HG03571 (cell line): ENCODE measurements around the gene CNIH3.

Experiments used
- ATAC-seq: cut with Tn5 transposase; IDR thresholded peaks from one replicate; pipeline ENCODE4 v1.9.1; 2021; ENCODE audit not compliant: unreplicated experiment

Gene CNIH3

DNA sequence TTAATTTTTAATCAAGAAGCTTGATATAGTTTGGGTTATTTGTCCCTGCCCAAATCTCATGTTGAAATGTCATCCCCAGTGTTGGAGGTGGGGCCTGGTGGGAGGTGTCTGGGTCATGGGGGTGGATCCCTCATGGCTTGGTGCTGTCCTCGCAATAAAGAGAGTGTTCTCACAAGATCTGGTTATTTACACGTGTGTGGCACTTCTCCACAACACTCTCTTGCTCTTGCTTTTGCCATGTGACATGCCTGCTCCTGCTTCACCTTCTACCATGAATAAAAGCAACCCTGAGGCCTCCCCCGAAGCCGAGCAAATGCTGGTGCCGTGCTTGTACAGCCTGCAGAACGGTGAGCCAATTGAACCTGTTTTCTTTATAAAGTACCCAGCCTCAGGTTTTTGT, 2.6 kb upstream of the CNIH3 start:
- ATAC-seq = no peak

DNA sequence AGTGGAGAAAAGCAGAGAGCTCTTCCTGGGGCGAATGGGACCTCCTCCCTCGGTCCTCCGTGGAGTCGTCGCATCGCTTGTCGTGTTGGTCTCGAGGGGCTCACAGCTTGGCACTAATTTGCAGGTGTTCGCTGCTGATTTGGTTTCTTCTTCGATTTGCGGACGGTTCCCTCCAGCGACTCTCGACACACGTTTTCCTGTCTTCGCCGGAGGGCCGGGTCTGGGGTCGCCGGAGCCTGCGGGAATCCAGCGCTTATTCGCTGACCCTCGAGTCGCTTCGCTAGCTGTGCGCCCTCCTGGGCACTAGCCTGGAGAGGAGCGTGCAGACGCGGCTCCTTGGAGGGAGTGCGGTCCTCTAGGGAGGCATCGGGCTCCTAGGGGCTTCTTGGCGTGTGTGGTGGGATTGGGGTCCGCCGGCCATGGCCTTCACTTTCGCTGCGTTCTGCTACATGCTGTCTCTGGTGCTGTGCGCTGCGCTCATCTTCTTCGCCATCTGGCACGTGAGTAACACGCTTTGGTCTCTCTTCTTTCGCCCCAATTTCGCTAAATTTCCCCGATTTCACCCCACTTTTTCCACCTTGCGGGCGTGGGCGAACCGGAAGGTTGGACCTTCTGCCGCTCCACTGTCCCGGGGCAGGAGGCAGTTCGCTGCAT, 766 bp downstream of the CNIH3 start:
- no peak for ATAC-seq

DNA sequence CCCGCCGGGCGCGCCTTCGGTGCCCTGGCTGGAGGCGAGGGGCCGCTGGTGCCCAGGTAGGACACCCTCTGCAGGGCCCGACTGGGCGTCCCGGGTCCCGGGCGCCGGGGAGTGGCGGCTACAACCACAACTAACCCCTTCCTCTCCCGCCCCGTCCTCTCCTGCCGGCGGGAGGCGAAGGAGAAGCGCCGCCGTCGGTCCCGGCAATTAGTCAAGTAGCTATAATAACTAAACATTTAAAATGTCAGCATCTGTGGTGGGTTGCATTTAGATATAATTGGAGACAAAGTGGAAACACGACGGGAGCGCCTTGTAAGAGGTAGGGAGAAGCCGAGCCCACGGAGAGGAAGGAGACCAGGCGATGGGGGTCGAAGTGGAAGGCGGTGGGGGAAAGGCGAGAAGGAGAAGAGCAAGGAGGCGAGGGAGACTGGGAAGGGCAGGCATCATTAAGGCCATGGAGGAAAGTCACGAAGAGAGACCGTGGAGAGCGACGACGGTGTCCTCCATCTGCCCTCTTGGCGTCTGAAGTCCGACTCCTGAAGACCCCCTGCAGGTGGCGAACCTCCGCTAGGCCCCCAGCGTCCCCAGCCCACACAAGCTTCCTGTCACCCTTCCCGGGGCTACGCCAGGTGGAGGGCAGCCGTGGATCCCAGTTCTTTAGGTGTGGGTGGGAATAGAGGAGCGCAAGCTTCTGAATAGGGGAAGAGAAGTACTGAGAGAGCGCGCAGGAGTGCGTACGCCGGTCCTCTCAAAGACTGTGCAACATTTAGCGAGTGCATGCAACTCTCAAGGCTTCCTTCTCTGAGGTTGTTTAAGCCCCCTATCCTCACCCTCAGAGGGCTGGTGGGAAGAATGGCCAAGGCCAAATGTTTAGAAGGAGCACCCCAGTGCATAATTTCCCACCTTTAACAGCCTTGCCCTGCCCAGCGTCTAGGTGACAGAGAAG, 1.6 kb downstream of the CNIH3 start:
- ATAC-seq = no peak

DNA sequence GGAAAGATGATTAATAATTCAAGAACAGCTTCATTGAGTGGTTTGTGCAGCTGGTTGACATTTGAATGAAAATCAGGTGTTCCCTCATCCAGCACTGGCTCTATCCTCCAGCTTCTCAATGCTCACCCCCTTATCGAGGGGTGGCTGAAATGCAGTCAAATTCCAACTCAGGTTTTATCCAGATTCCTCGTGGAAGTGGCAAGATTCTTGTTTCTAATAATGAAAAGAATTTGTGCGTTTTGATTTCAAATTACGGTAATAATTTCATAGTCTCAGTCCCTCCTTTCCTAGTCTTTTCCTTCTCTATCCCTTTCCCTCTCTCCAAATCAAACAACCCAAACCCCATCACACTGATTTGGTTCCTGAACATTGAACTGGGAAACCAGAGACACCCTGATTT, 3.1 kb downstream of the CNIH3 start:
- ATAC-seq = no peak

DNA sequence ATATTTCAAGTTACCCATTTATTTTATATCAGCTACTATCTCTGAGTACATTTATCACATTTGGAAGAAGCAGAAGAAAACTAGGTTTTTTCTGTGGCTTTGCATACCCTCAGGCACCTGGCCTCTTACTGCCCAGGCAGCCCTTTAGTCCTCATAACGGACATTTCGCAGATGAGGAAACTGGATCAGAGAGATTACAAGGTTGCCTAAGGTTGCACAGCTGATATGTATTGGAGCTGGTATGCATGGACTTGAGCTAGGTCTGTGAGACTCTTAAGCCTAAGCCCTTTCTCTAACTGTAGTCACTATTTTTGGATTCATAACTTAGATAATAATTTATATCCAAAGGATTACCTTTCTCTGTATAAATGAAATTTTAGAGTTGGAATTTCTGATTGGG, 4.0 kb downstream of the CNIH3 start:
- no peak for ATAC-seq

DNA sequence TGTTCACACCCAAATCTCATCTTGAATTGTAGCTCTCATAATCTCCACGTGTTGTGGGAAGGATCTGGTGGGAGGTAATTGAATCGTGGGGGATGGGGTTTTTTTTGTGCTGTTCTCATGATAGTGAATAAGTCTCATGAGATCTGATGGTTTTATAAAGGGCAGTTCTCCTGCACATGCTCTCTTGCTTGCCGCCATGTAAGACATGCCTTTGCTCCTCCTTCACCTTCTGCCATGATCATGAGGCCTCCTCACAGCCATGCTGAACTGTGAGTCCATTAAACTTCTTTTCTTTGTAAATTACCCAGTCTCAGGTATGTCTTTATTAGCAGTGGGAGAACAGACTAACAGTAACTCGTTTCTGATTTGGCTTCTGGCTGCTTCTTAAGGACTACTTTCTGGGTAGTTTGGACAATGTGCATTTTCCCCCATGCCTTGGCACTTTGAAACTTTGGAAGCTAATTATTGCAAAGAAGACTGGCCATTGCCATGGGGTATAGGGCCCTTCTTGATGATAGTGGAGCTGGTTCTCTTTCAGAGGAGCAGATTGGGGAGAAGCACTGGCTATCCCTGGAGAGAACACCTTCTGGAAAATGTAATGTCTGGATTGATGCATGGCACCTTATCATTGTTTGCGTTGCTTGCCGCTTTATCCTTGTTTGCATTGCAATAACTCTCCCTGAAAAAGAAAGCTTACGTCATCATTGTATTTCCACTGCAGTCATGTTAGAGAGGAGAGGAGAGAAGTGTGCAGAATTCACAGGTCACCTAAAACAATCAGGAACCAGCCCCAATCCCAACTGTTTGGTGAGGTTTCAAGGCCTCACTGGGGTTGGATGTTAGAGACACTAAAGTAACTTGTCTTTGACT, 5.9 kb downstream of the CNIH3 start:
- ATAC-seq = no peak

DNA sequence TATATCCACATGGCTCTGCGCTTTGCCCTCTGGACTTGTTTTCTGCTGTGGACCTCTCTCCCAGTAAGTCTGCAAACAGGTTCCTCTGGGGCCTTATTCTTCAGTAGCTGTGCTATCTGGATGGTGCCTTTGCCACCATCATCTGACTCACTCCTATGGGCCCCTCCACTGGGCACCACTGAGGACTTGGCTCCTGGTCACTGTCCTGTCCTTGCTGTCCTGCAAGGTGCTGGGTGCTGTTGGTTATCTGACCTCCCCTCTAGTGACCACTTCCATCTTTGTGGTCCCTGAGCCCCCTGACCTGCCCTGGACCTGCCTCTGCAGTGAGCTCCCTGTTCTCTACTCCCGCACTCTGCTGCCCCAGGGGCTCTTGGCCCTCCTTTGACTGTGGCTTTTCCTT, 6.7 kb downstream of the CNIH3 start:
- ATAC-seq = no peak

DNA sequence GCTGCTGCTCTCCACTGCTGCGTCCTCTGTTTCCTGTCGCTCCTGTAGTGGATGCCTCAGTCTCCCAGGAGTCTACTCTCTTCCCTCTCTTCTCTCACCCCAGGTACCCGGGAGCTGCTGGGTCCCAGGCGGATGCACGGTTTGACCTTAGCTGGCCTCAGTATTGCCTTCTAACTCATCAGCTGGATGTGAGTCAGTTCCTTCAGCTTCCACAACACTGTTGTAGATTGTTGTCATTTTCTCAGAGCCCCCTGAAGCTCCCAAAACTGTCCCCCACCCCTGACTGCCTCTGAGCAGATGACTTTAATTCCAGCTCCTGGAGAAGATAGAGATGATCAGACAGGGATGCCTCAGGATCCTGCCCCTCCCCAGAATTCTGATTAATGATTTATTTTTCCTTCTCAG, 7.2 kb downstream of the CNIH3 start:
- ATAC-seq = no peak

DNA sequence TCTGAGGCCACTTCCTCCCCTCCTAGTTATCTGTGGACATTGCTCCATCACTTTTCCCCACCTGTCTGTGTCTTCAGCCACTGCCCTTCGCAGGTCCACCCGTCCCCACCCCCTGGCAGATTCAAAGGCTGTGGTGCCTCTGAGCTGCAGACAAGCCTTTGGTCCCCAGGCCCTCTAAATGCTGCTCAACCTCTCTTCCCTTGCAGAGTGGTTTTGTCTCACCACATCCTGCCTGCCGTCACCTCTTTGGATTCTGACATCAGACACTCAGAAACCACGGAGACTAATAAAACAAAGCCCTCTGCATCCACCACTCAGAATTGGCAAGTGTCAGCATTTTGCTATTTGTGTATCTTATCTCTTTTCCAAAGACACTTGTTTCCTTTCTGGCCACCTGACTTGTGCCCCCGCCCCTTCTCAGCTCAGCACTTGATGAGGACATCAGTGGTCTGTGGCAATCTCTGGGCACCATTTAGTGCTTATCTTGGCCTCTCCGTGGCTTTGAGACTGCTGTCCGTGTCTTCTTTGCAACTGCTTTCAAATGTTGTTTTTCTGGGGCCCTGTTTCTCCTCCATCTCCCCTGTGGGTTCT, 7.7 kb downstream of the CNIH3 start:
- peak; percentile 92 for ATAC-seq

DNA sequence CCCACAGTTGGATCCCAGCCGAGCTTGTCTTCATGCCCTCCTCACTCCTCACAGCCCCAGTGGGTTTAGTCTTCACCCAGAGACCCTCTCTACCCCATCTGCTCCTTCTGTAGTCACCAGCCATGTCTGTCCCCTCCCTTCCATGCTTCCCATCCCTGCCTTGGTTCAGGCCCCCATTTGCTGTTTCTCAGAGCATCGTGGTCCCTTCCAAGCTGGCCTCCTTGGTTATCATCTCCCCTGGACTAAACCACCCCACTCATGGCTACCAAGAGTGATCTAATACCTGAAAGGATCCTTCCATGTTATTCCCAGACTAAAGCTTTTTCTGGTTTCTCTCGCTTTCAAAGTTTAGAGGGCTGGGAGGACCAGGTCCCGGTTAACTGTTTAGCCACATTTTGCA, 8.3 kb downstream of the CNIH3 start:
- ATAC-seq = no peak

DNA sequence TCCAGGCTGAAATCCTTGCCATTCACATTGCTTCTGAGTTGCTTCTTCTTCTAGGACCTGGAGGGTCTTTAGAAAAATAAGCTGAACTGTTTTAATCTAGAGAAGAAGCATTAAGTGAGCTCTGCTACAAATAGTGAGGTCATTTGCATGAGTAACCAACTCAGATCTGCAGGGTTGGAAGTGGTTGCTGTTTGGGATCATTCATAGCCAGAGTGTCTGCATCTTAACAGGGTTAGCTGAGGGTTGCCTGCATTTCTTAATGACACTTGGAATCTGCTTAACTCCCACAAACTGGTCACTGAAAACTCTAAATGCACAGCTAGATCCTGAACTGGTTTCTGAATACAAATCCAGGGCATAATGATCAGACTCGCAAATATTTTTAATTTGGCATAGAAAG, 9.9 kb downstream of the CNIH3 start:
- no peak for ATAC-seq

DNA sequence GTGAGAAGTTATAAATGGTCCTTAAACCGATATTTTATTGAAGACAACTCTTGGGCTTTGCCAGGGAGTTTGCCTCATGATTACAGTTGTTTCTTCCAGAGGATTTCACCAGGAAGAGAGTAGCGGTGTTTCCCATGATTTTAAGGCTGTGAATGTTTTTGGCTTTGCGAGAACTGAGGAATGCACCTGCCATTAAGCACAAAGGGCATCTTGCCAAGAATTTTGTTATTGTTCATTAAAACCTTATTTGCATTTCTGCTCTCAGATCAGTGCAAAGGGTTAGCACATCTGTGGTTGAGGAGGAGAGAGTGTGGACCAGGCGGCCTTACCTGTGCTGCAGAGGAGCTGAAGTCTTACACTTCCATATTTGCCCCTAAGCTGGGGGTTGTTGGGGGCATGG, 13.8 kb downstream of the CNIH3 start:
- no peak for ATAC-seq

DNA sequence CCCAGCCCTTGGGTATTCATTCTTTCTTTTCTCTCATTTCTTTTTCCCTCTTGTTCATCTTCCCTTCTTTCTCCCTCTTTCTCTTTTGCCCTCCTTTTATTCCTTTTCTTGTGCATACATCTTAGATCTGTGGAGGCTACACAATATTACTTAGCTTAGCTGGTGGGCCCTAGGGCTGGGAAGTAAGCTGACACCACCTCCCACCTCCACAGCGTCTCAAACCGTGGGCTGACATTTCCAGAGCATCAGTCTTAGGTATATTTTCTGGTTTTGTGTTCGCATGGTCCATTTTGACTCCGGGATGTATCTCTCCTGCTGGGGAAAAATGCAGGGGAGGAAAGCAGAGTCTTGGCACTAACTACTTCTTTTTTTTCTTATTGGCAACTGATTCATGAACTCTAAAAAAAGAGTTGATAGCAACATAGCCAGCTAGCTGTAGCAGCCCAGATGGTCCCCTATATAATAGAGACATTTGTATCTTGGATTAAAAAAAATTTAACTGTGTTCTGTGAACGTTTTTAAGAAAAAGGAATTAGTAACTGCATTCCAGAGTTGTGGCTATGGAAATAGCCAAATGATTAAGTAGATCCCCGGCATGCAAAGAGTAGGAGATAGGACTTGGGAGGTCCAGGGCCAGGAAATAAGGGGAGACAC, 15.5 kb downstream of the CNIH3 start:
- no peak for ATAC-seq

DNA sequence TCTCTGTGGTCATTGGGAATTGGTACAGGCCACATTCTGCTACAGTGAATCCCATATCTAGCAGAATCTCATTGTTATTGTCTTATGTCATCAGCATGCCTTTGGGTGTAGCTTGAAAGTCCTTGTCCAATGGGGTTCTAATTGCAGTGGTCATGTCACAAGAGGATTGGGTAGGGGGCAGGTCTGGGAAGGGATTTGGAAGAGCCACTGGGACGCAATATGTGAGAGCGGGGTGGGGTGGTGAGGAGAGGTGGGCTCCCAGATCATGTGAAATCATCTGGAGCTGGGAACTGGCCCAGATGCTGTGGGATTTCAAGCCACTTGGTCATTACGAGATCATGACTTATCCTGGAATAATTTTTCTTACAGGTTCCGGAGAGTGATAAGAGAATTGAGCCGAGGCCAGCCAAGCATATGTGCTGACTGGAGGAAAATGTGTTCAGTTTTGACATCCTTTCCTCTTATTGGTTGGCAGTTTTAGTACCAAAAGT, 16.3 kb downstream of the CNIH3 start:
- no peak for ATAC-seq

DNA sequence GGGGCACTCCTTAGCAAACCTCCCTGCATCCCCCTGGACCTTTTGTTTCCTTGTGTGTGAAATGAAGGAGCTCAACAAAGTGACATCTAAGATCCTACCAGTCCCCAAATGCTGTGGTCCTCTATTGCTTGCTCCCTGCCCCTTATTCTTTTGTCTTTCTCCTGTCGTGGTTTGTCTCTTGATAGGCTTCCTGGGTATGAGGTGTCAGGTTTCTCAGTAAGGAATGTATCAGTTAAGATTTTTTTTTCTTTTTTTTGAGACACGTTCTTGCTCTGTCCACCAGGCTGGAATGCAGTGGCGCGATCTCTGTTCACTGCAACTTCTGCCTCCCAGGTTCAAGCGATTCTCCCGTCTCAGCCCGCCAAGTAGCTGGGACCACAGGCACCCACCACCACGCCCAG, 16.8 kb downstream of the CNIH3 start:
- ATAC-seq = no peak

DNA sequence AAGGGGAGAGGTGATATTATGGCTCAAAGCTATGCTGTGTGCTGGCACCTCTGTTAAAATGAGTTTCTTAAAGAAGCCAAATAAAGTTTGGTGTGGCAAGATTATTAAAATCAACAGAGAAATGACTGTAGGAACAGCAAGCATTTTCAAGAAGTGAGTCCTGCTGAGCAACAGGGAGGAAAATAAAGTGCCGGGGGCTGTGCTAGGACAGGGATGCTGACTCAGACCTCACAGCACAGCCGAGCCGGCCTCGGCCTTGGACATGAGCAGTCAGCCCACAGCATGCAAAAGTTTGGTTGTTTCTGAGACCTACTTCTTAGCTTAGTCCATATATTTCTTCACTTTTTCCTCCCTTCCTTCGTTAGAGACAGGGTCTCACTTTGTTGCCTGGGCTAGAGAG, 19.2 kb downstream of the CNIH3 start:
- no peak for ATAC-seq

DNA sequence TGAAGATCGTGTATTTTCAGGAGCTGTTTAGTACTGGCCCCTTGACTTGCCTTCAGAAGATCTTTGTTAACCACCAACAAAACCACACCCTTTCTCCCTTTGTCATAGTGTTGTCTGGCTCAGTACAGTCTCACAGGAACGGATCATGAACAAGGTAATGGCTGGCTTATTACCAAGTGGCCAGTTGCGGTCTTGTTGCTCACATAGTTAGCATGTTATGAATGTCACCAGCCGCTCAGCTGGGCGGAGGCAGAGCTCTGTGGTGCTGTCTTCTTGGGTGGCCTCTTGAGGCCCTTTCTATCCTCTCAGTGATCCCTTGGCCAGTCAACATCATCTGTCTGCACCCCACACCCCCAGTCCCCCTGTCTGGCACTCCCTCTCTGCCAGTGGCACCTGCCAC, 21.4 kb downstream of the CNIH3 start:
- ATAC-seq = no peak

DNA sequence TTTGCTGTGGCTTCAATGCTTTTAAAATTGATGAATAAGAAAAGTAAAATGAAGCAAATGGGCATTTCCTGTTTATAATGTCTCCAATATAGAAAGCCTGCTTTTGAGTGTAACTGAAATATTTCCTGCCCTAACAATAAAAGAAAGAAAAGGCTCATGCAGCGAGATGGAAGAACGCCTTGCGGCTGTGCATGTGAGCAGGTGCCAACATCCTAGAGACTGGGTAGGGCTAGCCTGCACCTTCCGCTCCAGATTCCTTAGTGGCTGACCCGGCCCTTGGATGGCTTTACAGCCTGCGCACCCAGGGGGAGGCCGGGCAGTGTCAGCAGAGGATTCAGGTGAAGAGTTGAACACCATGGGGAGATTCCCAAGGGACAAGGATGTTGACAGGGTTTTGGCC, 21.8 kb downstream of the CNIH3 start:
- no peak for ATAC-seq

DNA sequence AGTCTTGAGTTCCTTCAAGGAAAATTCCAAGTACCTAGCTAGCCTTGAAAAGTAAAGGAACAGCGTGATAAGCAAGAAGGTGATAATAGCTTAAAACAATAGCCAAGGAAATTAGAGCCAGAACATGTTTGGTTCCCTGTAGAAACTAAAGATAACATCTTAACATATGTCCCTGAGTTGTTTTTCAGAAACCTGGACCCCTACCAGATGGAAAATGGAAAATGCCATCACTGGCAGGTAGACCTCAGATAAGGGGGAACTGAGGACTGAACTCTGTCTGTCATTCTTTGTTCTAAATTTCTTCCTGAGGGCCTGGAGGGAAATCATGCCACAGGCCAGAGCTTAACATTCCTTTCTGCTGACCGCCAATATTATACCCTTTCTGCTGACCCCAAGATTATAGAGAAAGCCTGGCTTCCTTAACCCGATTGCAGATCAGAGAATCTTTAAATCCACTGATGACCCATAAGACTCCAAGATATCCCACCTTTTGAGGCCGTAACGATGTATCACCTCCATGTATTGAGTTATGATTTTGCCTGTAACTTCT, 23.4 kb downstream of the CNIH3 start:
- ATAC-seq = no peak

DNA sequence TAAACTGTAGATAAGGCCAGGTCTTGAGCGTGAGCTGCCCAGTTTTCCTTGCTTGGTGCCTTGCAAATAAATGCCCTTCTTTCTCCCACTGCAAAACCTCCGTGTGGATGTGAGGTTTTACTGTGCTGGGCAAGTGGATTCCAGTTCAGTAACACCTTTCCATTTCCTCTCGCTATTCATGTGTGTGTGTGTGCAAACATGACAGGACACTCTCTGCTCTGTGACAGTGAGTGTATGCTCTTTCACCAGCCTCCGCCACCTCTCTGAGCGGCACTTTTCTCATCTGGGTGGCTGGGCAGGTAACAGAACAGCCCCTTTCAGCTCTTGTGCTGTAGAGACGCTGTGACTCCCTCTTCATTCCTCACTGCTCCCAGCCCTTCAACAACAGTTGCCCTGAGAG, 23.9 kb downstream of the CNIH3 start:
- no peak for ATAC-seq
